GM10248 (cell line): ENCODE measurements around the gene SINHCAF.

Source experiments
- CTCF ChIA-PET: fragments of 300-600 bp; sonication (Branson Sonifier 250); formaldehyde crosslinking; extraction: SDS; loops from one replicate; lab custom pipeline; 2021; ENCODE audit warnings: antibody characterized with exemption; lab: Yijun Ruan, JAX
- POLR2A ChIA-PET: fragments of 350-650 bp; sonication (Branson Sonifier 250); formaldehyde crosslinking; extraction: SDS; loops from one replicate; lab custom pipeline; 2020; ENCODE audit warnings: antibody characterized with exemption; lab: Yijun Ruan, JAX
- DNase-seq: peaks from one replicate; pipeline ENCODE4 v3.0.0; 2012; ENCODE audit errors: extremely low spot score
- CTCF ChIP-seq: IDR thresholded peaks from 2 replicates; pipeline ENCODE4 v1.5.1; 2012; ENCODE audit warnings: mild to moderate bottlenecking, low read depth; ENCODE audit errors: extremely low read depth, missing control alignments, control extremely low read depth

Gene SINHCAF

GRCh38 chr12:31234955-31235867 is 90.7 kb downstream of the SINHCAF start:
- TF ChIP-seq CTCF, result no peak
- DNase-seq, result no peak
- ChIA-PET POLR2A (no interaction called here), CTCF (interaction anchor here (0.9 to 9.6 kb wide), 6 partner anchors 9 to 388 kb away, joined by 3 to 146 read pairs (median 5); no protein-coding TSS in a partner anchor)

GRCh38 chr12:31234053-31234840 is 91.7 kb downstream of the SINHCAF start:
- ChIA-PET CTCF (interaction anchor here (0.9 to 9.6 kb wide), 4 partner anchors 8 to 387 kb away, joined by 3 to 146 read pairs (median 5); no protein-coding TSS in a partner anchor), POLR2A (no interaction called here)
- DNase-seq, result no peak
- TF ChIP-seq CTCF, result no peak

- ChIA-PET CTCF (interaction anchor here (1.4 to 9.6 kb wide), 3 partner anchors 17 to 386 kb away, joined by 6 to 146 read pairs (median 8); no protein-coding TSS in a partner anchor), POLR2A (no interaction called here)
- TF ChIP-seq CTCF, result no peak
- no peak for DNase-seq
Measured at GRCh38 chr12:31233061-31233730, 92.8 kb downstream of the SINHCAF start.

- POLR2A ChIA-PET, result no interaction called here
- DNase-seq, result no peak
Measured at GRCh38 chr12:31232361-31232965, 93.5 kb downstream of the SINHCAF start.

GRCh38 chr12:31231611-31232360 is 94.2 kb downstream of the SINHCAF start:
- no peak for TF ChIP-seq CTCF
- DNase-seq, result no peak
- CTCF ChIA-PET, result interaction anchor here (0.8 to 9.6 kb wide), 4 partner anchors 11 to 385 kb away, joined by 4 to 146 read pairs (median 7); no protein-coding TSS in a partner anchor

More at GRCh38 chr12:31232361-31232965, 93.5 kb downstream of the SINHCAF start:
- TF ChIP-seq CTCF, result no peak
- CTCF ChIA-PET, result interaction anchor here (0.8 to 9.6 kb wide), 4 partner anchors 11 to 386 kb away, joined by 4 to 146 read pairs (median 7); no protein-coding TSS in a partner anchor

More at GRCh38 chr12:31231611-31232360, 94.2 kb downstream of the SINHCAF start:
- POLR2A ChIA-PET, result no interaction called here
